SK-N-SH treated with all-trans-retinoic acid at 6 μM for 48 hours (cell line): Measurements from ENCODE around the gene PIGZ.

ENCODE experiments used
- ATAC-seq: fragments of 200-7000 bp; cut with Tn5 transposase; 3 replicates; pipeline ENCODE4 v1.9.1; 2020; ENCODE audit warnings: mild to moderate bottlenecking, moderate library complexity
- ARNTL ChIP-seq: fragments of 450-650 bp; formaldehyde crosslinking; IDR thresholded peaks from 2 replicates; pipeline ENCODE4 v1.5.0; 2020; ENCODE audit warnings: low read depth, mild to moderate bottlenecking, moderate library complexity, borderline replicate concordance
- BACH2 ChIP-seq: fragments of 250-450 bp; sonication (Bioruptor Pico); IDR thresholded peaks from 2 replicates; pipeline ENCODE4 v1.9.0; 2021; ENCODE audit warnings: mild to moderate bottlenecking, borderline replicate concordance
- CSDC2 ChIP-seq: fragments of 250-450 bp; sonication (Bioruptor Pico); IDR thresholded peaks from 2 replicates; pipeline ENCODE4 v1.5.0; 2020; ENCODE audit warnings: mild to moderate bottlenecking, moderate library complexity
- ESRRG ChIP-seq: fragments of 250-450 bp; sonication (Bioruptor Pico); IDR thresholded peaks from 2 replicates; pipeline ENCODE4 v1.6.1; 2021; ENCODE audit warnings: mild to moderate bottlenecking
- GLIS3 ChIP-seq: fragments of 250-450 bp; sonication (Bioruptor Pico); IDR thresholded peaks from 2 replicates; pipeline ENCODE4 v1.5.0; 2020; ENCODE audit warnings: mild to moderate bottlenecking, moderate library complexity
- ISL1 ChIP-seq: fragments of 250-450 bp; sonication (Bioruptor Pico); IDR thresholded peaks from 2 replicates; pipeline ENCODE4 v2.1.2; 2022; ENCODE audit warnings: mild to moderate bottlenecking, moderate library complexity
- OSR1 ChIP-seq: fragments of 250-450 bp; sonication (Bioruptor Pico); IDR thresholded peaks from 2 replicates; pipeline ENCODE4 v1.8.0; 2022; ENCODE audit warnings: moderate library complexity, mild to moderate bottlenecking, inconsistent platforms
- PPARA ChIP-seq: fragments of 250-450 bp; sonication (Bioruptor Pico); IDR thresholded peaks from 2 replicates; pipeline ENCODE4 v1.5.0; 2020; ENCODE audit warnings: mild to moderate bottlenecking, borderline replicate concordance
- RARB ChIP-seq: fragments of 250-450 bp; sonication (Bioruptor Pico); IDR thresholded peaks from 2 replicates; pipeline ENCODE4 v1.8.0; 2021; ENCODE audit warnings: mild to moderate bottlenecking, moderate library complexity
- SNAI2 ChIP-seq: fragments of 250-450 bp; sonication (Bioruptor Pico); IDR thresholded peaks from 2 replicates; pipeline ENCODE4 v1.5.0; 2020; ENCODE audit warnings: mild to moderate bottlenecking, moderate library complexity
- TCF4 ChIP-seq: fragments of 250-450 bp; sonication (Bioruptor Pico); IDR thresholded peaks from 2 replicates; pipeline ENCODE4 v1.8.0; 2021; ENCODE audit warnings: mild to moderate bottlenecking, moderate library complexity, borderline replicate concordance
- ZC3H10 ChIP-seq: fragments of 250-450 bp; sonication (Bioruptor Pico); IDR thresholded peaks from 2 replicates; pipeline ENCODE4 v1.5.1; 2021; ENCODE audit warnings: mild to moderate bottlenecking, moderate library complexity
- ZFP3 ChIP-seq: fragments of 250-450 bp; sonication (Bioruptor Pico); IDR thresholded peaks from 2 replicates; pipeline ENCODE4 v1.5.0; 2020; ENCODE audit warnings: mild to moderate bottlenecking, moderate library complexity
- ZFP30 ChIP-seq: fragments of 450-650 bp; formaldehyde crosslinking; IDR thresholded peaks from 2 replicates; pipeline ENCODE4 v1.5.0; 2022; ENCODE audit warnings: mild to moderate bottlenecking, moderate library complexity
- ZNF565 ChIP-seq: fragments of 450-650 bp; formaldehyde crosslinking; conservative IDR thresholded peaks from 2 replicates; pipeline ENCODE4 v1.5.0; 2020; ENCODE audit warnings: low read depth, mild to moderate bottlenecking, moderate library complexity
- ZNF70 ChIP-seq: fragments of 450-650 bp; formaldehyde crosslinking; IDR thresholded peaks from 2 replicates; pipeline ENCODE4 v1.5.0; 2020; ENCODE audit warnings: mild to moderate bottlenecking, moderate library complexity
- ZNF8 ChIP-seq: fragments of 450-650 bp; formaldehyde crosslinking; IDR thresholded peaks from 2 replicates; pipeline ENCODE4 v1.5.0; 2020; ENCODE audit warnings: mild to moderate bottlenecking, moderate library complexity
- TF ChIP-seq, protein P1 (sequence below): fragments of 250-450 bp; sonication (Bioruptor Pico); IDR thresholded peaks from 2 replicates; pipeline ENCODE4 v1.5.1; 2021; ENCODE audit warnings: mild to moderate bottlenecking, moderate library complexity
- TF ChIP-seq, protein P2 (sequence below): fragments of 250-450 bp; sonication (Bioruptor Pico); IDR thresholded peaks from 2 replicates; pipeline ENCODE4 v1.8.0; 2021; ENCODE audit warnings: low read depth, mild to moderate bottlenecking, moderate library complexity, borderline replicate concordance
- TF ChIP-seq, protein P3 (sequence below): fragments of 250-450 bp; sonication (Bioruptor Pico); IDR thresholded peaks from 2 replicates; pipeline ENCODE4 v1.5.1; 2020; ENCODE audit warnings: low read depth, mild to moderate bottlenecking, moderate library complexity
- TF ChIP-seq, protein P4 (sequence below): fragments of 250-450 bp; sonication (Bioruptor Pico); IDR thresholded peaks from 2 replicates; pipeline ENCODE4 v1.8.0; 2020; ENCODE audit warnings: mild to moderate bottlenecking, moderate library complexity, borderline replicate concordance

Gene PIGZ

DNA sequence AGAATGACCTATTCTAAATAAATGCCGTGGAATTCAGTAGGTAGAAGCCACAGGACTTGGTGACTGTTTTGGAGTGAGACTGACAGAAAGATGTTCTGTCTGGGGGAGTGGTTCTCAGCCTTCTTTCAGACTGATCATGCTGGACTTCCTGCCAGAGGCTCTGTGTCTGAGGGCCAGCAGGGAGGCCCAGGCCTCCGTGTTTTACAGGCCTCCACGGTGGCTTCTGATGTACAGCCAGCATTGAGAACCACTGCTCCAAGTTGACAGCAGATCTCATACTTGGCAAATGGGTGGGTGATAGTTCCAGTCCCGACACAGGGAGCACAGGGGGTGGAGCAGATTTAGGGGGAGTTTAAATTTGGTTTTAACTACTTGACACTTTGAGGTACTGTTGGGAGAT, 6.7 kb upstream of the PIGZ start:
- ATAC-seq = no peak
- TF ChIP-seq ISL1 (no peak), ZNF565 (CRISPR knock-in tag) (no peak), BACH2 (CRISPR knock-in tag) (no peak), ZNF70 (no peak)
- TF ChIP-seq, all 23 proteins: peak for 0

DNA sequence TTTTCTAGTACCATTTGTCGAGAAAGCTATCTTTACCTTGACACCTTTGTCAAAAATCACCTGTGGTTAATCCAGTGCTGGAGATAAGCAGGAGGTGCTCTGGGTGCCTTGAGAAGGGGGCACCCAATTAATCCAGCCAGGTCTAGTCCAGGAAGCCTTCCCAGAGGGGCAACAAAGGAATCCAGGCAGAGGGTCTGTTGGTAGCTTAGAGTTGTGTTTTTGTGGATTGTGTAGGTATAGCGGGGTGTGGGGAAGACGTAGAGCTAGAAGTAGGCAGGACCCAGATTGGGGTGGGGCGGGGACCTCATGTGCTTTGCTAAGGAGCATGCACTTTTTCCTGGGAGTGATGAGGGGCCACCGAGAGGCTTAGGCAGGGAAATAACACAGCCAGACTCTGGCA, 6.0 kb upstream of the PIGZ start:
- TF ChIP-seq OSR1 (CRISPR knock-in tag) = no peak
- TF ChIP-seq, protein P1, sequence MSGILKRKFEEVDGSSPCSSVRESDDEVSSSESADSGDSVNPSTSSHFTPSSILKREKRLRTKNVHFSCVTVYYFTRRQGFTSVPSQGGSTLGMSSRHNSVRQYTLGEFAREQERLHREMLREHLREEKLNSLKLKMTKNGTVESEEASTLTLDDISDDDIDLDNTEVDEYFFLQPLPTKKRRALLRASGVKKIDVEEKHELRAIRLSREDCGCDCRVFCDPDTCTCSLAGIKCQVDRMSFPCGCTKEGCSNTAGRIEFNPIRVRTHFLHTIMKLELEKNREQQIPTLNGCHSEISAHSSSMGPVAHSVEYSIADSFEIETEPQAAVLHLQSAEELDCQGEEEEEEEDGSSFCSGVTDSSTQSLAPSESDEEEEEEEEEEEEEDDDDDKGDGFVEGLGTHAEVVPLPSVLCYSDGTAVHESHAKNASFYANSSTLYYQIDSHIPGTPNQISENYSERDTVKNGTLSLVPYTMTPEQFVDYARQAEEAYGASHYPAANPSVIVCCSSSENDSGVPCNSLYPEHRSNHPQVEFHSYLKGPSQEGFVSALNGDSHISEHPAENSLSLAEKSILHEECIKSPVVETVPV (CRISPR knock-in tag) = no peak
- no peak for TF ChIP-seq ZC3H10 (CRISPR knock-in tag)
- TF ChIP-seq, protein P2, sequence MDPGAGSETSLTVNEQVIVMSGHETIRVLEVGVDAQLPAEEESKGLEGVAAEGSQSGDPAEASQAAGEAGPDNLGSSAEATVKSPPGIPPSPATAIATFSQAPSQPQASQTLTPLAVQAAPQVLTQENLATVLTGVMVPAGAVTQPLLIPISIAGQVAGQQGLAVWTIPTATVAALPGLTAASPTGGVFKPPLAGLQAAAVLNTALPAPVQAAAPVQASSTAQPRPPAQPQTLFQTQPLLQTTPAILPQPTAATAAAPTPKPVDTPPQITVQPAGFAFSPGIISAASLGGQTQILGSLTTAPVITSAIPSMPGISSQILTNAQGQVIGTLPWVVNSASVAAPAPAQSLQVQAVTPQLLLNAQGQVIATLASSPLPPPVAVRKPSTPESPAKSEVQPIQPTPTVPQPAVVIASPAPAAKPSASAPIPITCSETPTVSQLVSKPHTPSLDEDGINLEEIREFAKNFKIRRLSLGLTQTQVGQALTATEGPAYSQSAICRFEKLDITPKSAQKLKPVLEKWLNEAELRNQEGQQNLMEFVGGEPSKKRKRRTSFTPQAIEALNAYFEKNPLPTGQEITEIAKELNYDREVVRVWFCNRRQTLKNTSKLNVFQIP = no peak
- no peak for TF ChIP-seq ZNF70
- TF ChIP-seq PPARA (CRISPR knock-in tag) = no peak
- no peak for TF ChIP-seq ISL1
- TF ChIP-seq CSDC2 = no peak
- TF ChIP-seq BACH2 (CRISPR knock-in tag) = no peak
- no peak for TF ChIP-seq TCF4
- no peak for TF ChIP-seq ZNF8 (CRISPR knock-in tag)
- TF ChIP-seq, protein P3, sequence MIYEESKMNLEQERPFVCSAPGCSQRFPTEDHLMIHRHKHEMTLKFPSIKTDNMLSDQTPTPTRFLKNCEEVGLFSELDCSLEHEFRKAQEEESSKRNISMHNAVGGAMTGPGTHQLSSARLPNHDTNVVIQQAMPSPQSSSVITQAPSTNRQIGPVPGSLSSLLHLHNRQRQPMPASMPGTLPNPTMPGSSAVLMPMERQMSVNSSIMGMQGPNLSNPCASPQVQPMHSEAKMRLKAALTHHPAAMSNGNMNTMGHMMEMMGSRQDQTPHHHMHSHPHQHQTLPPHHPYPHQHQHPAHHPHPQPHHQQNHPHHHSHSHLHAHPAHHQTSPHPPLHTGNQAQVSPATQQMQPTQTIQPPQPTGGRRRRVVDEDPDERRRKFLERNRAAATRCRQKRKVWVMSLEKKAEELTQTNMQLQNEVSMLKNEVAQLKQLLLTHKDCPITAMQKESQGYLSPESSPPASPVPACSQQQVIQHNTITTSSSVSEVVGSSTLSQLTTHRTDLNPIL (CRISPR knock-in tag) = no peak
- no peak for TF ChIP-seq ZFP3 (CRISPR knock-in tag)
- no peak for TF ChIP-seq RARB (CRISPR knock-in tag)
- no peak for TF ChIP-seq ARNTL (CRISPR knock-in tag)
- no peak for TF ChIP-seq ESRRG (CRISPR knock-in tag)
- no peak for TF ChIP-seq ZFP30 (CRISPR knock-in tag)
- no peak for TF ChIP-seq SNAI2 (CRISPR knock-in tag)
- no peak for ATAC-seq

DNA sequence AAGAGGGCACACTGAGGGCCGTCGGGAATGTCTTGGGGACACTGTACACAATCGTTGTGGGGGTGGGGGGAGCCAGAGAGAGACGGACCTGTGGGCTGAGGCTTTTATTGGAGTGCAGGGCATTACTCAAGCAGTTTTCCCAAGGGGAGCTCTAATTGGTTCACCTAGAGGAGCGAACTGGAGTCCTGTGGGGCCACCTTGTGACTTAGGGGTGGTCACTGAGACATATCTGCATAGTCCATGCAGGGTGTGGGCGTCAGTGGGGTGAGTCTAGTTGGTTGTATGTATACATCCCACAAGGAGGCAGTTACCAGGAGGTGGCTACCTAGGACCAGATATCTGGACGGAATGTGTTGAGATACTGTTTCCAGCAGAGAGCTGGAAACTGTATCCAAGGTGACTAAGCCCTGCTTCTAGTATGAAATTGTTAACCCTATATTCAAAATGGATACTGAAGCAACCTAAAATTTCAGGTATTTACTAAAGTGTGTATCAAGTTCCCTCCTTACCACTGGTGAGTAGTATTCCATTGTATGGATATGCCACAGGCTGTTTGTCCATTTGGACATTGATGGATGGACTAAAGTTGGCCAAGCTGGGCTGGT, 2.6 kb upstream of the PIGZ start:
- ATAC-seq = no peak
- TF ChIP-seq TCF4 = no peak
- TF ChIP-seq ZNF8 (CRISPR knock-in tag) = peak; percentile 98
- no peak for TF ChIP-seq CSDC2

DNA sequence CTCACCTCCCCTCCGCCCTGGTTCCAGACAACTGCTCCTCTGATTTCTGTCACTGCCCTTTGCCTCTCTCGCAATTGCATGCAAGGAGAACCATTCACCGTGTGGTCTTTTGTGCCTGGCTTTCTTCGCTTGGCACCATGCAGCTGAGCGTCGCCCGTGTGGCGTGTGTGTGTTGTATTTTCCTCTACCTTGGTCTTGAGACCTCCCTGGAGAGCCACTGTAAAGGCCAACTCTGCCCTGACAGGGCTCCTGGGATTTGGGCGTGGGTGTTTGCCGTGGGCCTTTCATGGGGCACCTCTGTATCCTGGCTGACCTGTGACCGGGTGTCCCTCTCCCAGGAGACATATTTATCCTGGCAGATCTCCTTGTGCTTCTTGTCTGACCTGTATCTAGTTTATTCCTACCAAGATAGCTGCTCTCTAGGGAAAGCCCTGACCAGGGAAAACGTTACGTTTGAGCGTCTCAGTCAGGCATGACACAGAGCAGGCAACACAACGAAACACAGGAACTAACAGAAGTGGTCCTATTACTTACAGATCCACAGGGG, 2.0 kb upstream of the PIGZ start:
- no peak for TF ChIP-seq ZNF70
- no peak for TF ChIP-seq ZFP3 (CRISPR knock-in tag)
- ATAC-seq = no peak

DNA sequence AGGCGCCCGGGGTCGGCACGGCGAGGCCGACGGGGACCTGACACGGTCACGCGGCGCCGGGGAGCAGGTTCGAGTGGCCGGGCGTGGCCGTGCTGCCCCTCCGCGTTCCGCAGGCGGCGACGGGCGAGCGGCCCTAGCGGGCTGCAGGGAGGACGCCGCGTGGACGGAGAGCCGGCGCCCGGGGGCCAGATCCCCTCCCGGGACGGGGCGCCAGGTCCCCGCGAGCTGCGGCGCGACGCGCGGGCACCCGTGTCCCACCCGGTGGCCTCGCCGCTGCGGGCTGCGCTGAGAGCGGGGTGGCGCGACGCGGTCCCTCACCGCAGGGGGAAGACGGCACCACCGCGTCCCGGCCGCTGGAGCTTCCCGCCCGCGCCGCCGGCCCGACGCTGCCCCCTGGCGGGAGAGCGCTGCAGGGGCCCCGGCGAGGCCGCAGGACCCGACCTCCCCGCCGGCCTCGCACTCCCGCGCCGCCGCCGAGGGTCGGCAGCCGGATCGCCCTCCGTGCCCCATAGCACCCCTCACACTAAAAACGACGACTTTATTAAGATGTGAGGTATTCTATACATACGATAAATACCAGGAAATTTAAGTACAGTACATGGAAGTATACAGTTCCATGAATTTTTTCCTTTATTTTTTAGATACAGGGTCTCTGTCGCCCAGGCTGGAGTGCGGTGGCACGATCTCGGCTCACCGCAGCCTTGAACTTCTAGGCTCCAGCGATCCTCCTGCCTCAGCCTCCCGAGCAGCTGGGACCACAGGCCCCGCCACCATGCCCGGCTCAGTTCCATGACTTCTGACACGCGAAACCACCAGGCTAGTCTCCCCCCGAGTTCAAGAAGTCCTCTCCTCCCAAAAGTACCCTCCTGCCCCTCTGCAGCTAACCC, 1.3 kb upstream of the PIGZ start:
- peak; percentile 91 for ATAC-seq
- TF ChIP-seq BACH2 (CRISPR knock-in tag) (no peak), ZFP3 (CRISPR knock-in tag) (peak; percentile 33; the same call in 1 of the 2 replicates)
- TF ChIP-seq, all 23 proteins: peak for 1

DNA sequence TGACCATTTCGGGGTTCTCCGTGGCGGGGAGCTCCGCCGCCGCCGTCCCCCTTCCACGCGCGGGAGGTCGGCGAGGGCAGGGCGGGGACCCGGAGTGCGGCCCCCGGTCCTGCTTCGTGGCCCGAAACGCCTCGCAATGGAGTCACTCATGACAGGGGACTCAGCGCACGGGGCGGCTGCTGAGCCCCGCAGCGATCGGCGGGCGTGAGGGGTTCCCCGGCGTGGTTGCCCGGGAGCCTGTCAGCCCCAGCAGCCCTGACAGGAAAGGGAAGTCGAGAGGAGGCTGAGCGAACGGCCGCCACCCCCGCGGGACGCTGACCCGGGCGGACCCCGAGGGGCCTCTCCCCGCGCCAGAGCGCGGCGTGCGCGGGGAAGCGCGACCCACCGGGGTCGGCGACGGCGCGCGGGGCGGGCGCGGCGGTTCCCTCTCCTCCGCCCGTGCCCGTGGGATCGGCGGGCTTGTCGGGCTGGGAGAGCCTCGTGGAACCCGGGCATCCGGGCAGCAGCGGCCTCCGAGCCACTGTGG, 564 bp upstream of the PIGZ start:
- peak; percentile 41 for ATAC-seq
- TF ChIP-seq, protein P3 (CRISPR knock-in tag) = no peak
- TF ChIP-seq ISL1 (no peak), PPARA (CRISPR knock-in tag) (no peak), ZNF70 (no peak), GLIS3 (CRISPR knock-in tag) (no peak), ZC3H10 (CRISPR knock-in tag) (no peak), ZFP30 (CRISPR knock-in tag) (no peak), CSDC2 (no peak), BACH2 (CRISPR knock-in tag) (no peak), SNAI2 (CRISPR knock-in tag) (no peak), ZNF8 (CRISPR knock-in tag) (no peak), TCF4 (no peak)
- TF ChIP-seq, protein P1 (CRISPR knock-in tag) = no peak
- TF ChIP-seq, protein P4, sequence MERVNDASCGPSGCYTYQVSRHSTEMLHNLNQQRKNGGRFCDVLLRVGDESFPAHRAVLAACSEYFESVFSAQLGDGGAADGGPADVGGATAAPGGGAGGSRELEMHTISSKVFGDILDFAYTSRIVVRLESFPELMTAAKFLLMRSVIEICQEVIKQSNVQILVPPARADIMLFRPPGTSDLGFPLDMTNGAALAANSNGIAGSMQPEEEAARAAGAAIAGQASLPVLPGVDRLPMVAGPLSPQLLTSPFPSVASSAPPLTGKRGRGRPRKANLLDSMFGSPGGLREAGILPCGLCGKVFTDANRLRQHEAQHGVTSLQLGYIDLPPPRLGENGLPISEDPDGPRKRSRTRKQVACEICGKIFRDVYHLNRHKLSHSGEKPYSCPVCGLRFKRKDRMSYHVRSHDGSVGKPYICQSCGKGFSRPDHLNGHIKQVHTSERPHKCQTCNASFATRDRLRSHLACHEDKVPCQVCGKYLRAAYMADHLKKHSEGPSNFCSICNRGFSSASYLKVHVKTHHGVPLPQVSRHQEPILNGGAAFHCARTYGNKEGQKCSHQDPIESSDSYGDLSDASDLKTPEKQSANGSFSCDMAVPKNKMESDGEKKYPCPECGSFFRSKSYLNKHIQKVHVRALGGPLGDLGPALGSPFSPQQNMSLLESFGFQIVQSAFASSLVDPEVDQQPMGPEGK (CRISPR knock-in tag) = no peak
